Keratinocyte (primary cell): ENCODE data around the gene TRABD2B. TPM values are rescaled to one million over a fixed set of nuclear protein-coding genes. Genes with fewer than 3 reads are reported as not detected.

Source experiments
- DNase-seq: peaks from one replicate; pipeline ENCODE4 v3.0.0-alpha.2; 2011; ENCODE audit warnings: low read depth, missing footprints, low spot score
- FAIRE-seq: peaks from 2 replicates; lab custom pipeline; 2011; peaks lifted over from hg19 to GRCh38; lab: Jason Lieb, UNC
- H2AFZ ChIP-seq: 2 replicates; pipeline ENCODE4 v1.6.0; 2012; ENCODE audit warnings: low read length, control low read depth, inconsistent platforms; ENCODE audit not compliant: control insufficient read depth
- H3K27ac ChIP-seq: 2 replicates; pipeline ENCODE4 v1.5.1; 2011; ENCODE audit warnings: low read length; ENCODE audit not compliant: control insufficient read depth, insufficient read depth
- H3K27me3 ChIP-seq: 3 replicates; pipeline ENCODE4 v1.6.0; 2011; ENCODE audit warnings: low read length; ENCODE audit not compliant: control insufficient read depth, insufficient read depth; ENCODE audit errors: extremely low read depth
- H3K36me3 ChIP-seq, 2 experiments: 2 replicates in 1 of 2; 3 replicates in 1 of 2; pipeline ENCODE4 v1.5.1; 2011; ENCODE audit warnings: low read length in 2 of 2, mild to moderate bottlenecking in 1 of 2; ENCODE audit not compliant: control insufficient read depth in 2 of 2, insufficient read depth in 2 of 2; ENCODE audit errors: extremely low read depth in 1 of 2
- H3K4me1 ChIP-seq: 3 replicates; pipeline ENCODE4 v1.5.1; 2011; ENCODE audit warnings: low read length; ENCODE audit not compliant: control insufficient read depth, insufficient read depth; ENCODE audit errors: extremely low read depth
- H3K4me2 ChIP-seq: 3 replicates; pipeline ENCODE4 v1.6.0; 2011; ENCODE audit warnings: low read depth, low read length; ENCODE audit not compliant: control insufficient read depth, insufficient read depth; ENCODE audit errors: extremely low read depth
- H3K4me3 ChIP-seq, 3 experiments: fragments of 200-600 bp in 1 of 3; sonication (generic) in 1 of 3; 2 replicates in 2 of 3; 3 replicates in 1 of 3; pipeline ENCODE4 v1.5.1; 2011 to 2016; ENCODE audit warnings: low read length in 3 of 3, mild to moderate bottlenecking in 3 of 3, control low read depth in 2 of 3, inconsistent platforms in 1 of 3, low read depth in 1 of 3, mixed read lengths in 1 of 3, mixed run types in 1 of 3, moderate library complexity in 1 of 3; ENCODE audit not compliant: control insufficient read depth in 2 of 3, insufficient read depth in 2 of 3; ENCODE audit errors: extremely low read depth in 1 of 3
- H3K79me2 ChIP-seq: 2 replicates; pipeline ENCODE4 v1.6.0; 2012; ENCODE audit warnings: low read length; ENCODE audit not compliant: control insufficient read depth, insufficient read depth
- H3K9ac ChIP-seq: 3 replicates; pipeline ENCODE4 v1.6.0; 2011; ENCODE audit warnings: low read length; ENCODE audit not compliant: control insufficient read depth, insufficient read depth; ENCODE audit errors: extremely low read depth
- H3K9me1 ChIP-seq: 3 replicates; pipeline ENCODE4 v1.6.0; 2011; ENCODE audit warnings: low read length; ENCODE audit not compliant: control insufficient read depth, insufficient read depth; ENCODE audit errors: extremely low read depth
- H3K9me3 ChIP-seq: 2 replicates; pipeline ENCODE4 v1.5.1; 2012; ENCODE audit warnings: low read depth, low read length; ENCODE audit not compliant: control insufficient read depth
- H4K20me1 ChIP-seq: 3 replicates; pipeline ENCODE4 v1.6.0; 2011; ENCODE audit warnings: low read length; ENCODE audit not compliant: control insufficient read depth, insufficient read depth; ENCODE audit errors: extremely low read depth
- CTCF ChIP-seq, 3 experiments: IDR thresholded peaks in 1 of 3; conservative IDR thresholded peaks in 1 of 3; optimal IDR thresholded peaks in 1 of 3; 2 replicates in 2 of 3; 3 replicates in 1 of 3; pipeline versions ENCODE3 to v1.5.1; 2011; ENCODE audit warnings: low read length in 3 of 3, mild to moderate bottlenecking in 3 of 3, moderate library complexity in 2 of 3, control low read depth in 1 of 3, inconsistent platforms in 1 of 3; ENCODE audit not compliant: insufficient read depth in 2 of 3; ENCODE audit errors: extremely low read depth in 1 of 3
- EZH2 ChIP-seq: IDR thresholded peaks from one replicate; pipeline ENCODE4 v1.6.1; 2012; ENCODE audit warnings: inconsistent platforms, mild to moderate bottlenecking, low read length, moderate library complexity
- dilution Hi-C: fragments of 300-500 bp; cut with MboI; formaldehyde crosslinking; loops from one replicate; pipeline ENCODE4 v1.7.0; 2020; ENCODE audit warnings: low sequenced_read_pairs; ENCODE audit not compliant: extremely low pct_ligation_motif_present
- polyA plus RNA-seq, 5 experiments: library from polyadenylated mRNA; depleted of rRNA in 3 of 5; stranded (reverse) in 3 of 5; stranded (forward) in 1 of 5; unstranded in 1 of 5; fragments of >200 nt; gene quantifications; 1 replicate in 1 of 5; 2 replicates in 3 of 5; 3 replicates in 1 of 5; pipeline versions ENCODE4 v1.2.1 to v1.2.3, GENCODE V29; 2011 to 2012; ENCODE audit warnings: missing spikeins in 2 of 5, low read depth in 1 of 5, low replicate concordance in 1 of 5

The TRABD2B gene
- polyA plus RNA-seq, 1 donor (not counting 4 experiments of a cell fraction or from before 2014, with no cell fraction given): 0.13 TPM

DNA sequence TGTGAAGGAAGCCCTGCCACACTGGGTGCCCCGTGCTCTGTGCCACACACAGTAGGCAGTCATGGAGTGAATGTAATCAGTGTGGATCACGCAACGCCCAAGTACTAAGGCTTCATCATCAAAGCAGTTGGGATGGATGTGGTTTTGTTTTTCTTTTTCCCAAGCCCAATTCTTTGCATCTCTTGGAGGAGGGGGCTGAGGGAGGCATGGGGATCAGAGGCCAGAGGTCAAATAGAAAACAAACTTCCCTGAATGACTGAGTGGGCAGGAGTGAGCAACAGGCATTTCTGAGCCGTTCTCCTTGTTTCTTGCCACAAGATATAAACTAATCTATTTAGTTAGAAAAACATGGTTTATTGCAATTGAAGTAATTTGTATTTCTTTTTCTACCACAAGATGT is 85.3 kb downstream of the TRABD2B start:
- H3K4me2 ChIP-seq: no peak overlapping the region

GRCh38 chr1:47911424-47911823 is 85.8 kb downstream of the TRABD2B start:
- Histone ChIP-seq H3K4me3 (no peak overlapping the region), H3K36me3 (no peaks in the 10 kb centered on the region), H3K27ac (no peak overlapping the region), H2AFZ (no peak overlapping the region), H3K4me2 (no peak overlapping the region), H3K79me2 (no peaks in the 10 kb centered on the region), H3K27me3 (no peaks in the 10 kb centered on the region), H3K4me1 (peaks cover 10% of the 10 kb centered on the region), H3K9me1 (no peaks in the 10 kb centered on the region), H4K20me1 (no peaks in the 10 kb centered on the region), H3K9ac (no peak overlapping the region), H3K9me3 (no peaks in the 10 kb centered on the region)
- FAIRE-seq (no peak), DNase-seq (no peak)
- dilution Hi-C loops: no loop called here
- TF ChIP-seq CTCF (optimal IDR thresholded peaks at IDR 0.05 in 1 of 3, IDR thresholded peaks at IDR 0.05 in 1 of 3, conservative IDR thresholded peaks at IDR 0.05 in 1 of 3; ENCODE audit: extremely low read depth in 1 of 3, insufficient read depth in 2 of 3, low read length in 3 of 3) (no peak), EZH2 (no peak)

More for the DNA sequence above, 85.3 kb downstream of the TRABD2B start:
- TF ChIP-seq EZH2: no peak
- no peak for TF ChIP-seq CTCF (optimal IDR thresholded peaks at IDR 0.05 in 1 of 3, IDR thresholded peaks at IDR 0.05 in 1 of 3, conservative IDR thresholded peaks at IDR 0.05 in 1 of 3; ENCODE audit: extremely low read depth in 1 of 3, insufficient read depth in 2 of 3, low read length in 3 of 3)
- no peaks in the 10 kb centered on the region for H3K9me3 ChIP-seq
- H2AFZ ChIP-seq: no peak overlapping the region
- no peaks in the 10 kb centered on the region for H3K27me3 ChIP-seq
- FAIRE-seq (no peak), DNase-seq (no peak)
- H4K20me1 ChIP-seq: no peaks in the 10 kb centered on the region
- no peak overlapping the region for H3K4me3 ChIP-seq
- no peak overlapping the region for H3K9ac ChIP-seq
- H3K27ac ChIP-seq: no peak overlapping the region
- no peaks in the 10 kb centered on the region for H3K36me3 ChIP-seq
- no peaks in the 10 kb centered on the region for H3K79me2 ChIP-seq
- no peaks in the 10 kb centered on the region for H3K9me1 ChIP-seq
- peaks cover 8% of the 10 kb centered on the region for H3K4me1 ChIP-seq
- dilution Hi-C loops: no loop called here
